ENCODE data around the gene LYPD3.

Gene LYPD3

DNA sequence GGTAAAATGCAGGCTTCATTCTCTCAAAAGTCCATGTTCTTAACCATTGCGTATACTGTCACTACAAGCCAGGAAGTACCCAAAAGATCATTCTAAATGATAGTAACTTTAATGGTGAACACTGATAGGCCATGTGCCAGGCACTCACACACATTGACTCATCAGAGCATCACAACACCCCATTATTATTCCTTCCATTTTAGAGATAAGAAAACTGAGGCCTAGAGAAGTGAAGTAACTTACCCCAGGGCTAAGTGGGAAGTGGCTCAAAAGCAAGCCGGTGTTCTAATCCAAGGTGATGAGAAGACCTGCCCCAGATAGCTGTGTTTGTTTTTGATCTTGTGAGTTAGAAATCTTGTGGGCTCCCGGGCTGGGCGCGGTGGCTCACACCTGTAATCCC is 40.5 kb upstream of the LYPD3 start:
- CTCF ChIA-PET = interaction anchor here (2.4 kb wide), 1 partner anchor 59 kb away, joined by 10 read pairs; no protein-coding TSS in a partner anchor
- DNase-seq (ENCODE audit: extremely low spot score) = no peak
- TF ChIP-seq ZNF384 (IDR thresholded peaks at IDR 0.05) (no peak), ARNT (IDR thresholded peaks at IDR 0.05) (no peak), PKNOX1 (IDR thresholded peaks at IDR 0.05) (no peak), FOXA1 (IDR thresholded peaks at IDR 0.05) (no peak), ELF4 (IDR thresholded peaks at IDR 0.05) (no peak), TARDBP (IDR thresholded peaks at IDR 0.05) (no peak), FOXM1 (IDR thresholded peaks at IDR 0.05; ENCODE audit: borderline replicate concordance) (no peak), LEF1 (IDR thresholded peaks at IDR 0.05; ENCODE audit: borderline replicate concordance) (no peak), SUZ12 (IDR thresholded peaks at IDR 0.05) (no peak), BHLHE40 (IDR thresholded peaks at IDR 0.05; ENCODE audit: borderline replicate concordance) (no peak), NFRKB (IDR thresholded peaks at IDR 0.05) (no peak), SP1 (IDR thresholded peaks at IDR 0.05) (no peak), HDGF (IDR thresholded peaks at IDR 0.05; ENCODE audit: borderline replicate concordance) (no peak), CTBP1 (IDR thresholded peaks at IDR 0.05; ENCODE audit: borderline replicate concordance) (no peak)
- POLR2A ChIA-PET = no interaction called here

DNA sequence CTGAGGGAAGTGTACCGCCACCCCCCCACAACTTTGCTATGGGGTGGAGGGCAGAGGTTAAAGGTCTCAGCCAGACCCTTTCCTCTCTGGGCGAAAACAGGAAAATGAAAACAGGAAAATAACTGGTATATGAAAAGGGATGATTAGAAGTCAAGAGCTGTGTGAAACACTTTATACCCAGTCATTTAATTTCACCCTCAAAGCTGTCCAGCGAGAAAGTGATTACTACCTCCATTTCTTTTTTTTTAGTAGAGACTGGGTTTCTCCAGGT is 39.7 kb upstream of the LYPD3 start:
- CTCF ChIA-PET = interaction anchor here (2.4 kb wide), 1 partner anchor 58 kb away, joined by 10 read pairs; no protein-coding TSS in a partner anchor
- DNase-seq (ENCODE audit: extremely low spot score) = no peak
- TF ChIP-seq LEF1 (IDR thresholded peaks at IDR 0.05; ENCODE audit: borderline replicate concordance) (no peak), TARDBP (IDR thresholded peaks at IDR 0.05) (no peak), HDGF (IDR thresholded peaks at IDR 0.05; ENCODE audit: borderline replicate concordance) (no peak), BHLHE40 (IDR thresholded peaks at IDR 0.05; ENCODE audit: borderline replicate concordance) (no peak)
- POLR2A ChIA-PET = interaction anchor here (1.2 to 2.0 kb wide), 3 partner anchors 15 to 91 kb away, joined by 3 to 11 read pairs (median 4); partner anchors contain the start of genes IRGQ and ZNF576

DNA sequence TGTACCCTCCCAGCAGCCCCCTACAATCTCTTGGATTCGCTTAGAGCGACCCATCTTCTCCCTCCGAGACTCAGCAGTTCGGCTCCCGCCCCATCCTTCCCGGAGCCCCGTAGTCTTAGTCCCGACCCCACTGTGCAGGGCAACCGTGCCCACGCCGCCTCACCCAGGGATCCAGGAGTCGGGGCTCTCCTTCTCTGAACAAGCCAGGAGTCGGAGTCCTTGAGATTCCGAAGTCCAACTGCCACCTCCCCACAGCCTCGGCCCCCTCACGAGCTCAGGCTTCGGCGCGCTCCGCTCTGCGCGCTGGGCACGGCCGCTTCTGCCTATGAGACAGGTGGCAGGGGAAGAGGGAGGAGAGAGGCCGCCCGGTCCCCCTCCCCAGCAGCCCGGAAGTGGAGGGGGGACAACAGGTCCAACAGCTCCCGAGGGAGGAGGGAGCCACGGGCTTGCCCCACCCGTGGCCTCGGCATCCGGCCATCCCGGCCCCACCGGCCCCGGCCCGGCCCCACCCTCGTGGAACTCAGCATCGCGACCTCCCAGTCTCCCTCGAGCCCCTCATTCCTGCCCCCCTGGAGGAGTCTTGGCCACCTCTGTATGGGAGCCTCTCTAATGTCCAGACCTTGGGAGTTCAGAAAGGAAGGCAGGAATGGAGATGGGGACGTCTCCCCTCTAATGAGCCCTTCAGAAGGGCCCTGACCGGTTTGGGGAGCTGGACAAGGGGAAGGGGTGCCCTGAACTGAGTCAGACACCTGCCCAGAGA is 39.2 kb upstream of the LYPD3 start, which contains the start of gene PHLDB3:
Gene PHLDB3 (minus strand): TSS at position 321 of the 760 bp plus-strand sequence. CDS start 628 bp downstream, outside the sequence.
- TF ChIP-seq ZNF384 (IDR thresholded peaks at IDR 0.05) = no peak
- no peak for TF ChIP-seq TARDBP (IDR thresholded peaks at IDR 0.05)
- TF ChIP-seq FOXA1 (IDR thresholded peaks at IDR 0.05) = no peak
- no peak for TF ChIP-seq NFRKB (IDR thresholded peaks at IDR 0.05)
- no peak; the same call in 1 of the 2 replicates for TF ChIP-seq L3MBTL2 (conservative IDR thresholded peaks at IDR 0.05)
- TF ChIP-seq ELF4 (IDR thresholded peaks at IDR 0.05) = no peak
- no peak for TF ChIP-seq HDGF (IDR thresholded peaks at IDR 0.05; ENCODE audit: borderline replicate concordance)
- no peak for TF ChIP-seq SUZ12 (IDR thresholded peaks at IDR 0.05)
- no peak for TF ChIP-seq SP1 (IDR thresholded peaks at IDR 0.05)
- no peak for TF ChIP-seq ARNT (IDR thresholded peaks at IDR 0.05)
- no peak for TF ChIP-seq LEF1 (IDR thresholded peaks at IDR 0.05; ENCODE audit: borderline replicate concordance)
- TF ChIP-seq PKNOX1 (IDR thresholded peaks at IDR 0.05) = no peak
- TF ChIP-seq BHLHE40 (IDR thresholded peaks at IDR 0.05; ENCODE audit: borderline replicate concordance) = no peak
- no peak for TF ChIP-seq FOXK2 (IDR thresholded peaks at IDR 0.05)
- TF ChIP-seq CTBP1 (IDR thresholded peaks at IDR 0.05; ENCODE audit: borderline replicate concordance) = no peak
- TF ChIP-seq FOXM1 (IDR thresholded peaks at IDR 0.05; ENCODE audit: borderline replicate concordance) = no peak
- POLR2A ChIA-PET = interaction anchor here (0.6 to 2.0 kb wide), 8 partner anchors 9 to 251 kb away, joined by 3 to 11 read pairs (median 4); partner anchors contain the start of genes IRGQ and ZNF576
- CTCF ChIA-PET = interaction anchor here (0.9 to 2.4 kb wide), 4 partner anchors 9 to 58 kb away, joined by 3 to 10 read pairs (median 3); no protein-coding TSS in a partner anchor
- peak; percentile 29 for DNase-seq (ENCODE audit: extremely low spot score)

DNA sequence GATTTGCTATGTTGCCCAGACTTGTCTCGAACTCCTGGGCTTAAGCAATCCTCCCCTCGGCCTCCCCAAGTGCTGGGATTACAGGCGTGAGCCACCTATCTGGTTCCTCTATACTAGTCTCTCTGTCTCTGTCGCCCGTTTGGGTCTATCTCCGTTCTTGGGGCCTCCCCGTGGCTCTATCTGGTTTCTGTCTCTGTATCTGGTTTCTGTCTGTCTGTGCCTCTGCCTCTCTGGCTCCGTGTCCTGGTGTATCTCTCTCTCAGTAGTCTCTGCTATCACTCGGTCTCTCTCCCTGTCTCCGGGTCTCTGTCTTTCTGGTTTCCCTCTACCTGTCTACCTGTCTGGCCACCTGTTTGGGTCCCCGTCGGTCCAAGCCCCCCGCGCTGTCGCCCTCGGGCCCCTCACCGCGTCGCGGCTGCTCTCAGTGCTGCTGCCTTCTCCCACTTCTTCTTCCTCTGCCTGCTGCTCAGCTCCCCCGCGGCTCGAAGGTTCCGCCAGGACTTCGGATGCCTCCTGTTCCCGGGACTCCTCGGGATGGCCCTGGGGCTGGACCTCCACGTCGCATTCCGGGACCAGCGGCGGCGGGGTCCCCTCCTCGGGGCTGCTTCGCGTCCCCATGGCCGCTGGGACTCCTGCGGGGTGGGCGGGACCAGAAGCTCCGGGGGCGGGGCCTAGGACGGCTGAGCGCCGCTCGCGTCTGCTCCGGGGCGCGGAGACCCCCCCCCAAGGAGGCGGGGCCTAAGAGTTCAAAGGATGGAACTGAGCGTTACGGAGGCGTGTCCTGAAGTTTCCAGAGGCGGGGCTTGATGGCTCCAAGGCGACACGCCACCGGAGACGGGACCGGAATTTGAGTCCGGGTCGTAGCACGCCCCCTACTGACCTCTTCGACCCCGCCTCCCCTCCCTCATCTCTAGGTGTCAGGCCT is 38.4 kb upstream of the LYPD3 start:
- POLR2A ChIA-PET = interaction anchor here (0.6 to 2.0 kb wide), 8 partner anchors 8 to 252 kb away, joined by 3 to 11 read pairs (median 4); partner anchors contain the start of genes IRGQ and ZNF576
- CTCF ChIA-PET = interaction anchor here (0.9 to 2.4 kb wide), 4 partner anchors 8 to 57 kb away, joined by 3 to 10 read pairs (median 3); no protein-coding TSS in a partner anchor
- peak; percentile 44 for TF ChIP-seq L3MBTL2 (conservative IDR thresholded peaks at IDR 0.05)
- no peak for TF ChIP-seq FOXM1 (IDR thresholded peaks at IDR 0.05; ENCODE audit: borderline replicate concordance)
- TF ChIP-seq ARNT (IDR thresholded peaks at IDR 0.05) = no peak
- peak; percentile 98 for DNase-seq (ENCODE audit: extremely low spot score)

DNA sequence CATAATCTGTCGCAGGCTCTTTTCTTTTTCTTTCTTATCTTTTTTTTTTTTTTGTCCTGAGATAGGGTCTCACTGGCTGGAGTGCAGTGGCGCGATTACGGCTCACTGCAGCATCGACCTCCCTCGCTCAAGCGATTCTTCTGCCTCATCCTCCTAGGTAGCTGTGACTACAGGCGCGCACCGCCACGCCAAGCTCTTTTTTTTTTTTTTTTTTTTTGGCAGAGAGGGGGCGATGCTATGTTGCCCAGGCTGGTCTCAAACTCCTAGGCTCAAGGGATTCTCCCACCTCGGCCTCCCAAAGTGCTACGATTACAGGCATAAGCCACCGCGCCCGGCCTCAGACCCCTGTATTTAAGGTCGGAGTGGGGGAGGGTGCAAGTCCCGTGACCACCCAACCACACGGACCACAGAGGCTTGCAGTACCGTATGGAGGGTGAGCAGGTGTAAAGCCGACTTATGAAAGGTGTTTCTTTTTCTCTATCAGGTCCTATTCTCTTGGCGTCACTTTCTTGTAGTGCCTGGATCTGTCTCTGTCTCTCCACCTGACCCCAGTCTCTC is 37.1 kb upstream of the LYPD3 start:
- POLR2A ChIA-PET = no interaction called here
- CTCF ChIA-PET = no interaction called here
- DNase-seq (ENCODE audit: extremely low spot score) = no peak
- no peak for TF ChIP-seq NFRKB (IDR thresholded peaks at IDR 0.05)
- no peak for TF ChIP-seq ARNT (IDR thresholded peaks at IDR 0.05)
- no peak for TF ChIP-seq LEF1 (IDR thresholded peaks at IDR 0.05; ENCODE audit: borderline replicate concordance)
- no peak for TF ChIP-seq PKNOX1 (IDR thresholded peaks at IDR 0.05)
- TF ChIP-seq ZNF384 (IDR thresholded peaks at IDR 0.05) = no peak
- no peak for TF ChIP-seq ELF4 (IDR thresholded peaks at IDR 0.05)
- no peak for TF ChIP-seq HDGF (IDR thresholded peaks at IDR 0.05; ENCODE audit: borderline replicate concordance)
- TF ChIP-seq L3MBTL2 (conservative IDR thresholded peaks at IDR 0.05) = no peak
- TF ChIP-seq SP1 (IDR thresholded peaks at IDR 0.05) = no peak
- no peak for TF ChIP-seq BHLHE40 (IDR thresholded peaks at IDR 0.05; ENCODE audit: borderline replicate concordance)
- TF ChIP-seq CTBP1 (IDR thresholded peaks at IDR 0.05; ENCODE audit: borderline replicate concordance) = no peak
- no peak for TF ChIP-seq SUZ12 (IDR thresholded peaks at IDR 0.05)
- TF ChIP-seq FOXA1 (IDR thresholded peaks at IDR 0.05) = no peak
- TF ChIP-seq FOXM1 (IDR thresholded peaks at IDR 0.05; ENCODE audit: borderline replicate concordance) = no peak
- no peak for TF ChIP-seq TARDBP (IDR thresholded peaks at IDR 0.05)

Measured in HEK293T (cell line).